GM18511 (cell line): ENCODE results near the gene ZNF710.

ENCODE experiments used
- ATAC-seq: cut with Tn5 transposase; IDR thresholded peaks from one replicate; pipeline ENCODE4 v1.9.1; 2021; ENCODE audit warnings: mild to moderate bottlenecking, moderate library complexity; ENCODE audit not compliant: unreplicated experiment

The ZNF710 gene

GRCh38 chr15:90076716-90077115 is 75.6 kb downstream of the ZNF710 start:
- no peak for ATAC-seq

GRCh38 chr15:90078965-90079364 is 77.8 kb downstream of the ZNF710 start:
- ATAC-seq: no peak

GRCh38 chr15:90079619-90080457 is 78.7 kb downstream of the ZNF710 start:
- ATAC-seq: no peak

GRCh38 chr15:90080458-90080755 is 79.3 kb downstream of the ZNF710 start:
- no peak for ATAC-seq

- no peak for ATAC-seq
Measured at GRCh38 chr15:90080818-90081393, 79.8 kb downstream of the ZNF710 start.

- no peak for ATAC-seq
Measured at GRCh38 chr15:90082140-90082715, 81.1 kb downstream of the ZNF710 start.

GRCh38 chr15:90083419-90083818 is 82.3 kb downstream of the ZNF710 start:
- no peak for ATAC-seq

- ATAC-seq: no peak
Measured at GRCh38 chr15:90083954-90084607, 83.0 kb downstream of the ZNF710 start.

- ATAC-seq: no peak
Measured at GRCh38 chr15:90084876-90085423, 83.8 kb downstream of the ZNF710 start.

GRCh38 chr15:90085565-90085964 is 84.4 kb downstream of the ZNF710 start:
- ATAC-seq: no peak

GRCh38 chr15:90086868-90087268 is 85.7 kb downstream of the ZNF710 start:
- no peak for ATAC-seq

GRCh38 chr15:90087454-90088154 is 86.5 kb downstream of the ZNF710 start:
- ATAC-seq: no peak

- no peak for ATAC-seq
Measured at GRCh38 chr15:90090226-90090848, 89.2 kb downstream of the ZNF710 start.

GRCh38 chr15:90091156-90091931 is 90.2 kb downstream of the ZNF710 start:
- no peak for ATAC-seq

GRCh38 chr15:90095521-90095959 is 94.4 kb downstream of the ZNF710 start:
- no peak for ATAC-seq

- ATAC-seq: peak; percentile 66
Measured at GRCh38 chr15:90097475-90097874, 96.4 kb downstream of the ZNF710 start.

GRCh38 chr15:90099072-90099867 is 98.1 kb downstream of the ZNF710 start:
- no peak for ATAC-seq

- no peak for ATAC-seq
Measured at GRCh38 chr15:90099868-90100831, 99.0 kb downstream of the ZNF710 start.
